GM12891 (cell line): ENCODE measurements around the gene STX16.

Experiments
- DNase-seq: peaks from one replicate; pipeline ENCODE4 v3.0.0; 2011; ENCODE audit warnings: low spot score; ENCODE audit not compliant: insufficient read length
- FAIRE-seq: peaks from 2 replicates; lab custom pipeline; 2011; peaks lifted over from hg19 to GRCh38; lab: Jason Lieb, UNC
- PAX5 ChIP-seq: IDR thresholded peaks from 2 replicates; pipeline ENCODE4 v1.6.1; 2011; ENCODE audit warnings: low read length, moderate library complexity, mild to moderate bottlenecking; ENCODE audit not compliant: insufficient read depth, severe bottlenecking
- POLR2A ChIP-seq: IDR thresholded peaks from 2 replicates; pipeline ENCODE4 v1.6.1; 2011; ENCODE audit warnings: low read depth, low read length, control low read depth
- POLR2AphosphoS5 ChIP-seq: IDR thresholded peaks from 2 replicates; pipeline ENCODE4 v1.6.1; 2011; ENCODE audit warnings: low read depth, low read length, control low read depth
- POU2F2 ChIP-seq: IDR thresholded peaks from 2 replicates; pipeline ENCODE4 v1.6.1; 2011; ENCODE audit warnings: low read depth, mild to moderate bottlenecking, control low read depth, low read length, moderate library complexity
- SPI1 ChIP-seq: IDR thresholded peaks from 2 replicates; pipeline ENCODE4 v1.6.1; 2011; ENCODE audit warnings: low read depth, low read length, control low read depth
- TAF1 ChIP-seq: IDR thresholded peaks from 2 replicates; pipeline ENCODE4 v1.6.1; 2011; ENCODE audit warnings: low read depth, low read length, control low read depth

The STX16 gene

GRCh38 chr20:58685988-58686387, 34.9 kb downstream of the STX16 start:
- FAIRE-seq (no peak), DNase-seq (no peak)
- TF ChIP-seq POU2F2: no peak
- TF ChIP-seq POLR2AphosphoS5: no peak
- no peak for TF ChIP-seq PAX5
- no peak for TF ChIP-seq SPI1
- no peak for TF ChIP-seq TAF1
- TF ChIP-seq POLR2A: no peak

- DNase-seq (no peak), FAIRE-seq (peak; percentile 83)
- TF ChIP-seq SPI1 (no peak), PAX5 (no peak), POLR2A (no peak), POU2F2 (no peak), TAF1 (no peak), POLR2AphosphoS5 (no peak)
Measured at GRCh38 chr20:58688414-58688813, 37.3 kb downstream of the STX16 start.

- FAIRE-seq (no peak), DNase-seq (no peak)
- TF ChIP-seq POLR2AphosphoS5 (no peak), SPI1 (no peak), PAX5 (no peak), TAF1 (no peak), POLR2A (no peak), POU2F2 (no peak)
Measured at GRCh38 chr20:58688840-58689239, 37.8 kb downstream of the STX16 start.

GRCh38 chr20:58690396-58691135, 39.5 kb downstream of the STX16 start:
- no peak for TF ChIP-seq SPI1
- no peak for TF ChIP-seq TAF1
- no peak for TF ChIP-seq POLR2A
- no peak for TF ChIP-seq POU2F2
- no peak for TF ChIP-seq PAX5
- no peak for TF ChIP-seq POLR2AphosphoS5
- FAIRE-seq (no peak), DNase-seq (no peak)

- DNase-seq (no peak), FAIRE-seq (peak; percentile 74)
- TF ChIP-seq POLR2AphosphoS5: no peak
- no peak for TF ChIP-seq POLR2A
- TF ChIP-seq POU2F2: 0 out of 2 replicates have a peak, but pooled peaks have one; percentile 26
- no peak for TF ChIP-seq SPI1
- TF ChIP-seq PAX5: no peak
- no peak for TF ChIP-seq TAF1
Measured at GRCh38 chr20:58691773-58692578, 40.9 kb downstream of the STX16 start.

DNA sequence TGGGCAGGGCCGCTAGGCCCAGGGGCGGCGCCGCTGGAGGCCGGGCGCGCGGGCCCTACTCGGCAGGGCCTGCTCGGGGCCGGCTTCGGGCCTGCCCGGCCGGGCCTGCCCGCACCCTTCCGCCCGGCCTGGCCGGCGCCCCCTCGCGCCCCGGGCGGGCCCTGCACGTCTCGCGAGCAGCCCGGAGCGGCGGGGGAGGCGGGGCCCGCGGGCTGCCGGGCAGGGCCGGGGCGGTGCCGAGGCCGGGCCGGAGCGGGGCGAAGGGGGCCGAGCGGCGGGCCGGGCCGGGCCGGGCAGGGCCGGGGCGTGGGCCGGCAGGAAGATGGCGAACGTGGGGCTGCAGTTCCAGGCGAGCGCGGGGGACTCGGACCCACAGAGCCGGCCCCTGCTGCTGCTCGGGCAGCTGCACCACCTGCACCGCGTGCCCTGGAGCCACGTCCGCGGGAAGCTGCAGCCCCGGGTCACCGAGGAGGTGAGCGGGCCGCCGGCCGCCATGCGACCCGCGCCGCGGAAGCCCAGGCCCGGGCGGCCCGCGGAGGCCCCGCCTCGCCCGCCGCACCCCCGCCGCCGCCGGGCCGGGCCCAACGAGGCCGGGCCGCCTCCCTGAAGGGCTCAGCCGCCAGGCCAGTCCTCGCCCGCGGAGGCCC, 41.6 kb downstream of the STX16 start, which contains the start of gene NPEPL1:
Gene NPEPL1, plus strand, starts transcription at position 222 of the 647 bp plus-strand sequence. Its CDS starts 101 bp downstream, at position 323.
- no peak for TF ChIP-seq POLR2A
- TF ChIP-seq POU2F2: no peak
- TF ChIP-seq POLR2AphosphoS5: no peak
- TF ChIP-seq SPI1: no peak
- TF ChIP-seq PAX5: no peak
- no peak for TF ChIP-seq TAF1
- DNase-seq (peak; percentile 98), FAIRE-seq (peak; percentile 41)

GRCh38 chr20:58693226-58694006, 42.3 kb downstream of the STX16 start:
- DNase-seq (peak; percentile 57), FAIRE-seq (peak; percentile 31)
- TF ChIP-seq SPI1 (no peak), PAX5 (no peak), POLR2A (no peak), TAF1 (no peak), POU2F2 (no peak), POLR2AphosphoS5 (no peak)

DNA sequence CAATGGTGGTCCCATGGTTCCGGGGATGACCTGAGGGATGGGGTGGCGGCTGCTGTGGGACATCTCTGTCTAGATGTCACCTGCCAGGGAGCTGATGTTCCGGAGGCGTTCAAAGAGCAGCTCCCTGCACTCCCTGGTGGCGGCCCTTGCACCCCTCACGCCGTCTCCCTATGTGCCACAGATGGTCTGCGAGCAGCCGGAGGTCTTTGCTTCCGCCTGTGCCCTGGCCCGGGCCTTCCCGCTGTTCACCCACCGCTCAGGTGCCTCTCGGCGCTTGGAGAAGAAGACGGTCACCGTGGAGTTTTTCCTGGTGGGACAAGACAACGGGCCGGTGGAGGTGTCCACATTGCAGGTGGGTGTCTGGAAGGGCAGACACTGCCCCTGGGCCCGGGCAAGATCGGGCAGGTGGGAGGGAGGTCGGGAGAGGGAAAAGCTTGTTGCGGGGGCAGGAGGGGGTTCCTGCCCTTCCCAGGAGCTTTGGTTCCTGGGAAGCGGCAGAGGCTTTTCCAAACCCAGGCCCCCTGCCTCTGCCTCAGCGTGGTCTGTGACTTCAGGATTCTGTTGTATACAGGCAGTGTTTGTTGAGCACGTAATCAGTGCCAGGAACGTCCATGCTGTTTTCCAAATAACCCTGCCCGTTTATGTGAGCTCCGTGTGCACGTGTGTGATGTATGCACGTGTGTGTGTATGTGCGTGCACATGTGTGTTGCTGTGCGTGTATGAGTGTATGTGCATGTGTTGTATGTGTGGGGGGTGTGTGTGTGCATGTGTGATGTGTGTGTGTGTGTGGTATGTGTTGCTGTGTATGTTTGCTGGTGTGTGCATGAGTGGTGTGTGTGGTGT, 43.4 kb downstream of the STX16 start:
- TF ChIP-seq TAF1: no peak
- TF ChIP-seq PAX5: no peak
- no peak for TF ChIP-seq POLR2A
- no peak for TF ChIP-seq SPI1
- TF ChIP-seq POLR2AphosphoS5: no peak
- no peak for TF ChIP-seq POU2F2
- DNase-seq (no peak), FAIRE-seq (no peak)
